Cardiac atrium fibroblast (primary cell): Measurements from ENCODE around the gene DSP. TPM values are rescaled to one million over a fixed set of nuclear protein-coding genes. Genes with fewer than 3 reads are reported as not detected.

Experiments used
- total RNA-seq: library from RNA; depleted of rRNA; stranded (reverse); fragments of >200 nt; gene quantifications from 2 replicates; pipeline ENCODE4 v1.2.3, GENCODE V29; 2015

DSP gene, protein sequence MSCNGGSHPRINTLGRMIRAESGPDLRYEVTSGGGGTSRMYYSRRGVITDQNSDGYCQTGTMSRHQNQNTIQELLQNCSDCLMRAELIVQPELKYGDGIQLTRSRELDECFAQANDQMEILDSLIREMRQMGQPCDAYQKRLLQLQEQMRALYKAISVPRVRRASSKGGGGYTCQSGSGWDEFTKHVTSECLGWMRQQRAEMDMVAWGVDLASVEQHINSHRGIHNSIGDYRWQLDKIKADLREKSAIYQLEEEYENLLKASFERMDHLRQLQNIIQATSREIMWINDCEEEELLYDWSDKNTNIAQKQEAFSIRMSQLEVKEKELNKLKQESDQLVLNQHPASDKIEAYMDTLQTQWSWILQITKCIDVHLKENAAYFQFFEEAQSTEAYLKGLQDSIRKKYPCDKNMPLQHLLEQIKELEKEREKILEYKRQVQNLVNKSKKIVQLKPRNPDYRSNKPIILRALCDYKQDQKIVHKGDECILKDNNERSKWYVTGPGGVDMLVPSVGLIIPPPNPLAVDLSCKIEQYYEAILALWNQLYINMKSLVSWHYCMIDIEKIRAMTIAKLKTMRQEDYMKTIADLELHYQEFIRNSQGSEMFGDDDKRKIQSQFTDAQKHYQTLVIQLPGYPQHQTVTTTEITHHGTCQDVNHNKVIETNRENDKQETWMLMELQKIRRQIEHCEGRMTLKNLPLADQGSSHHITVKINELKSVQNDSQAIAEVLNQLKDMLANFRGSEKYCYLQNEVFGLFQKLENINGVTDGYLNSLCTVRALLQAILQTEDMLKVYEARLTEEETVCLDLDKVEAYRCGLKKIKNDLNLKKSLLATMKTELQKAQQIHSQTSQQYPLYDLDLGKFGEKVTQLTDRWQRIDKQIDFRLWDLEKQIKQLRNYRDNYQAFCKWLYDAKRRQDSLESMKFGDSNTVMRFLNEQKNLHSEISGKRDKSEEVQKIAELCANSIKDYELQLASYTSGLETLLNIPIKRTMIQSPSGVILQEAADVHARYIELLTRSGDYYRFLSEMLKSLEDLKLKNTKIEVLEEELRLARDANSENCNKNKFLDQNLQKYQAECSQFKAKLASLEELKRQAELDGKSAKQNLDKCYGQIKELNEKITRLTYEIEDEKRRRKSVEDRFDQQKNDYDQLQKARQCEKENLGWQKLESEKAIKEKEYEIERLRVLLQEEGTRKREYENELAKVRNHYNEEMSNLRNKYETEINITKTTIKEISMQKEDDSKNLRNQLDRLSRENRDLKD (N-terminal part only)
- total RNA-seq = 0.36 and 1.5 TPM in 2 replicates

DNA sequence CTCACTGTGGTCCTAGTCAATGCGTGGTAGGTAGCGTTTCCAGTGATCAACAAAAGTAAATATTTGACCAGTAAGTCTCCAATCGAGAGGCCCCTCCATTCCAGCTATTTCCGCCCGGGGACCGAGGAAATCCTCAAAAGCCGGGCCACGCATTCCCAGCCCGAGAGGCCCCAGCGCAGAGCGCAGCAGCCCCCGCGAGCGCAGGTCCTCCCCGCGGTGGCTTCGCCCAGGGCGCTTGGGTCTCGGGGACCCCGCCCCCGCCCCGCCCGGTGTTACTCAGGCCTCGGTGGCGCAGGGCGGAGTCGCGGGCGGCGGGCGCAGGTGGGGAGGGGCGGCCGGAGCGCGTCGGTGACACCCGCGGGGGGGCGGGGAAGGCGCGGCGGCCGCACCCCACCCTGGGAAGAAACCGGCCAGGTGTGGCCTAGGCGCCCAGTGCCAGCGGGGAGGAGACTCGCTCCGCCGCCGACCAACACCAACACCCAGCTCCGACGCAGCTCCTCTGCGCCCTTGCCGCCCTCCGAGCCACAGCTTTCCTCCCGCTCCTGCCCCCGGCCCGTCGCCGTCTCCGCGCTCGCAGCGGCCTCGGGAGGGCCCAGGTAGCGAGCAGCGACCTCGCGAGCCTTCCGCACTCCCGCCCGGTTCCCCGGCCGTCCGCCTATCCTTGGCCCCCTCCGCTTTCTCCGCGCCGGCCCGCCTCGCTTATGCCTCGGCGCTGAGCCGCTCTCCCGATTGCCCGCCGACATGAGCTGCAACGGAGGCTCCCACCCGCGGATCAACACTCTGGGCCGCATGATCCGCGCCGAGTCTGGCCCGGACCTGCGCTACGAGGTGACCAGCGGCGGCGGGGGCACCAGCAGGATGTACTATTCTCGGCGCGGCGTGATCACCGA lies at the start of gene DSP:
TSS of gene DSP (plus strand) at position 497 of the 890 bp plus-strand sequence. CDS start at position 742, 245 bp downstream.

DNA sequence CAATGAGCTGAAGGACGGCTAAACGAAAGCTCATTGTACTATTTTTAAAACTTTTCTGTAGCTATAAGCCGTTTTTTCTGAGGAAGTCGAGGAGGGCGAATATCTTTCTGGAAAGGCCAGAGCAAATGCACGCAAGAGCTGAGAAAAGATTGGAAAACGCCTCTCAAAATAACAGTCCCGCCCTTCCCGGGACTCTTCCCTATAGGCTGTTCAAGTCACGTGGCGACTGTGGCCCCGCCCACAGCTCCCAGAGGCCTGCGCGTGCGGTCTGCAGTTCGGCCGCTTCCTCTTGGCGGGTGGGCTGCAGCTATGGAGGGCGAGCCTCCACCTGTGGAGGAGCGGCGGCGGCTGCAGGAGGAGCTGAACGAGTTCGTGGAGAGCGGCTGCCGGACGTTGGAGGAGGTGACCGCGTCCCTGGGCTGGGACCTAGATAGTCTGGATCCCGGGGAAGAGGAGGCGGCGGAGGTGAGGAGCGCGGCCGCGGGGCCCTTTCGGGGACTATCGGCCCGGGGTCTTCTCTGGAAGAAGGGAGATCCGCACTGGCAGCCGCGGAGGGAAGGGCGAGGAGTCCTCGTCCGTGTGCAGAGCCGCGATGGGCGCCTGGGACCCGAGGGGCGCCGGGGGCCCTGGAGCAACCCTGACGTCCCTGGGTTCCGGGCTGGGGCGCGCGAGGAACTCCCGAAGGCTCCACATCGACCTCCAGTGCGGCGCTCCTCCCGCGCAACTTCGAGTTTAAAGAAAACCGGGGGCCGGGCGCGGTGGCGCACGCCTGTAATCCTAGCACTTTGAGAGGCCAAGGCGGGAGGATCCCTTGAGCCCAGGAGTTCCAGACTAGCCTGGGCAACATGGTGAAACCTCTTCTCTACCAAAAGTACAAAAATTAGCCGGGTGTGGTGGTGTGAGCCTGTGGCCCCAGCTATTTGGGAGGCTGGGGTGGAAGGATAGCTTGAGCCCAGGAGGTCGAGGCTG lies 48.8 kb downstream of the DSP start, which contains the start of gene SNRNP48:
TSS of gene SNRNP48 (plus strand) at position 250 of the 969 bp plus-strand sequence. CDS start at position 310, 60 bp downstream.

Other genes starting within 250 kb of the DSP start
- 117 and 151 TPM in 2 replicates for gene SSR1, start 228.5 kb upstream of the DSP start, total RNA-seq
- not detected in 2 replicates for gene CAGE1, start 151.9 kb upstream of the DSP start, total RNA-seq
- 13.0 and 19.3 TPM in 2 replicates for gene RIOK1, start 151.9 kb upstream of the DSP start, total RNA-seq
- 10.0 and 16.2 TPM in 2 replicates for gene SNRNP48, start 48.5 kb downstream of the DSP start, total RNA-seq
- gene BMP6, start 184.4 kb downstream of the DSP start, total RNA-seq = 30.6 and 43.1 TPM in 2 replicates